Measurements from ENCODE around the gene VPS13D.

GRCh38 chr1:12450090-12450755 is 220.4 kb downstream of the VPS13D start:
- no peak for TF ChIP-seq POLR2A (IDR thresholded peaks at IDR 0.05; ENCODE audit: extremely low read depth, insufficient read length)
- TF ChIP-seq CTCF (IDR thresholded peaks at IDR 0.05; ENCODE audit: low read depth, low read length): no peak
- TF ChIP-seq, protein P1, sequence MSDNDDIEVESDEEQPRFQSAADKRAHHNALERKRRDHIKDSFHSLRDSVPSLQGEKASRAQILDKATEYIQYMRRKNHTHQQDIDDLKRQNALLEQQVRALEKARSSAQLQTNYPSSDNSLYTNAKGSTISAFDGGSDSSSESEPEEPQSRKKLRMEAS (IDR thresholded peaks at IDR 0.05; ENCODE audit: low read depth, low read length): no peak
- no peak for TF ChIP-seq MYC (IDR thresholded peaks at IDR 0.05; ENCODE audit: low read depth, low read length)
